Measurements from ENCODE around the gene DDX4. TPM values are rescaled to one million over a fixed set of nuclear protein-coding genes. Genes with fewer than 3 reads are reported as not detected.
A peak's percentile ranks its signal among the peaks of the same experiment; 100 is the strongest.
"Not testable (repeated sequence)": the region's sequence is repeated elsewhere in the genome, so short reads cannot be mapped to it uniquely, and the experiment has no call there.

DDX4 gene
- total and polyA plus RNA-seq, 5 donors from 2014 or later, result not detected

DNA sequence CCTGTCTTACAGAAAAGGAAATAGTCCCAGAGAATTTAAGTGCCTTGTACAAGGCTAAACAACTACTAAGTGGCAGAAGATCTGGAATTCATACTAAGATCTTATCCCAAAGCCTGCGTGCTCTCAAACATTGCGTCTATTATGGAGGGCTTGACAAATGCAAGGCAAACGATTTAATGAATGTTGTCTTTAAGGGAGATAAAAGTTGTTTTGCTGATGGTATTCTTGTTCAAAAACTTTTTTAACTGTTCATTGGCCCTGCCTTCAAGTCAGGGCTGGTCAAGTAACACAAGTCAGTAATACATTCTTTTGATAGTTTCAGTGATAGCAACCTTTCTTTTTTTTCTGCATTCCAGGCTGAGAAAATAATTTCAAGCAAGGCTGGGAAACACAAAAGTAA is 24.0 kb upstream of the DDX4 start:
- ATAC-seq (ENCODE audit: low read depth in 2 of 2), result no peak
- DNase-seq, result no peak
- peaks cover 17% of the 10 kb centered on the region for H3K27me3 Mint-ChIP-seq
- Histone ChIP-seq H3K4me1 (ENCODE audit: control insufficient read depth, insufficient read depth, low read length, poor library complexity, severe bottlenecking) (peaks cover 19% of the 10 kb centered on the region), H3K4me3 (ENCODE audit: low read depth, low read length) (no peak overlapping the region), H3K9me3 (ENCODE audit: control insufficient read depth in 2 of 2, low read length in 2 of 2) (no peaks in the 10 kb centered on the region), H3K27me3 (ENCODE audit: control insufficient read depth, insufficient read depth, low read length) (peaks cover 5% of the 10 kb centered on the region), H3K36me3 (ENCODE audit: control insufficient read depth, insufficient read depth, low read length) (no peaks in the 10 kb centered on the region), H3K27ac (ENCODE audit: insufficient read depth, low read length, poor library complexity, severe bottlenecking) (no peak overlapping the region)
- H3K4me3 Mint-ChIP-seq, result peak overlapping the region in 3 of 4 donors; percentile 65 to 82 (median 68)
- no peak overlapping the region for H3K27ac Mint-ChIP-seq
- H3K4me1 Mint-ChIP-seq, result peaks cover 9 to 29% (median 18%) of the 10 kb centered on the region in 4 donors
- H3K9me3 Mint-ChIP-seq, result peaks cover 0 to 8% (median 2%) of the 10 kb centered on the region in 7 donors
- peaks cover 19% of the 10 kb centered on the region for H3K36me3 Mint-ChIP-seq

DNA sequence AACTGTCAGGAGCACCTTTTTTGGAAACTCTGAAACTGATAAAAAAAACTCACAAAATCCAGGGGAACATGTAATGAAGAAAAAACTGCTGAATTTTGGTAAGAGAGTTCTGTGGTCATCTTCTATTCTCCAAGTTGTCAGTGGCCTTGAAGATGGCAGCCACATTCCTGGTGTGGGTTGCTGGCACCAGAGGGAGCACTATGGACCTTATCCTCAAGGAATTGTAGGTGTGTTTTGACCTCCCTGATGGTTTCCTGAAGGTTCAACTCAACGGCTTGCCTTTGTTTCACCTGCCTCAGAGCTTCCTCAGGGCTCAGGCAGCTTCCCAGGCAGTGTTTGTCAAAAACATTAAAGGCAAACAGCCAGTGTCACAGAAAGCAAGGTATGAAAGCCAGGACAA is 23.5 kb upstream of the DDX4 start:
- Mint-ChIP-seq H3K4me3 (peak overlapping the region in 2 of 4 donors; percentile 37 to 65), H3K27me3 (peaks cover 17% of the 10 kb centered on the region), H3K4me1 (peaks cover 5 to 24% (median 14%) of the 10 kb centered on the region in 4 donors), H3K9me3 (peaks cover 0 to 11% (median 2%) of the 10 kb centered on the region in 7 donors), H3K27ac (no peak overlapping the region), H3K36me3 (peaks cover 14% of the 10 kb centered on the region)
- H3K4me1 ChIP-seq (ENCODE audit: control insufficient read depth, insufficient read depth, low read length, poor library complexity, severe bottlenecking), result peaks cover 18% of the 10 kb centered on the region
- H3K27ac ChIP-seq (ENCODE audit: insufficient read depth, low read length, poor library complexity, severe bottlenecking), result no peak overlapping the region
- DNase-seq (no peak), ATAC-seq (ENCODE audit: low read depth in 2 of 2) (no peak)
- H3K4me3 ChIP-seq (ENCODE audit: low read depth, low read length), result no peak overlapping the region
- no peaks in the 10 kb centered on the region for H3K36me3 ChIP-seq (ENCODE audit: control insufficient read depth, insufficient read depth, low read length)
- H3K27me3 ChIP-seq (ENCODE audit: control insufficient read depth, insufficient read depth, low read length), result peaks cover 5% of the 10 kb centered on the region
- H3K9me3 ChIP-seq (ENCODE audit: control insufficient read depth in 2 of 2, low read length in 2 of 2), result no peaks in the 10 kb centered on the region

DNA sequence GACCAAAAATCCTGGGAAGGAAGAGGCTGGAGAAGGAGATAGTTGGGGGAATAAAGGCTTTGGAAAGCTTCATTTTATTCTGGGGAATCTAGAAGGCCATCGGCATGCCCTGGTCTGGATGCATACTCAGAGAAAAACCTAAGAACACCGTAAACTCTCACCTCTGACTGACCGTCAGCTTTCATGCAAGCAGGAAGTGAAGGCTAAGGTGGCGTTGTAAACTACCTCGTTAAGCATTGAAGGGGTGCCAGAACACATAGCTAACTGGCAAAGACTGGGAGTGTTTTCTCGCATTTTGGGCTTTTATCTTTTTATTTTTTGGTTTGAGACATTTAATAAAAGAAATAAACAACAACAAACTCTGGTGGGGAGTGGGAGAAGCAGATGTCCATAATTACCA is 23.1 kb upstream of the DDX4 start:
- ATAC-seq (ENCODE audit: low read depth in 2 of 2), result no peak
- H3K4me1 Mint-ChIP-seq, result peaks cover 4 to 24% (median 14%) of the 10 kb centered on the region in 4 donors
- H3K4me3 Mint-ChIP-seq, result peak overlapping the region in 3 of 4 donors; percentile 19 to 37 (median 30)

DNA sequence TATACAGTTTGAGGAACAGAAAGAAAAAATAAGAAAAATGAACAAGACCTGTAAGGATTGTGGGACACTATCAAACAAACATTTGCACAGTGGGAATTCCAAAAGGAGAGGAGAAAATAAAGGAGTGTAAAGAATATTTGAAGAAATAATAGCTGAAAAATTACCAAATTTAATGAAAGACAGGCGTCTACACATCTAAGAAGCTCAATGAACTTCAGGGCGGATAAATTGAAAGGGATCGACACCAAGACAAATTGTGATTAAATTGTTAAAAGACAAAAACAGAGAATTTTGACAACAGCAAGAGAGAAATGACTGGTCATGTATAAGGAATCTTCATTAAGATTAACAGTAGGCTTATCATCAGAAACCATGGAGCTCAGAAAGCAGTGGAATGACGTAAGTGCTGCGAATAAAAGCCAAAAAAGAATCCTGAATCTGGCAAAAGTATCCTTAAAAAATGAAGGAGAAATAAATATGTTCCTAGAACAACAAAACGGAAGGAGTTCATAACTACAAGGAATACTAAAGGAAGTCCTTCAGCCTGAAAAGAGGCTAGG is 22.3 kb upstream of the DDX4 start:
- no peak overlapping the region for H3K4me3 ChIP-seq (ENCODE audit: low read depth, low read length)
- no peak for ATAC-seq (ENCODE audit: low read depth in 2 of 2)
- Mint-ChIP-seq H3K27ac (no peak overlapping the region), H3K36me3 (peaks cover 14% of the 10 kb centered on the region), H3K27me3 (peaks cover 24% of the 10 kb centered on the region), H3K4me1 (peaks cover 4 to 21% (median 14%) of the 10 kb centered on the region in 4 donors), H3K9me3 (peaks cover 0 to 11% (median 2%) of the 10 kb centered on the region in 7 donors), H3K4me3 (peak overlapping the region in 2 of 4 donors; percentile 4 to 39)
- no peaks in the 10 kb centered on the region for H3K36me3 ChIP-seq (ENCODE audit: control insufficient read depth, insufficient read depth, low read length)
- no peaks in the 10 kb centered on the region for H3K9me3 ChIP-seq (ENCODE audit: control insufficient read depth in 2 of 2, low read length in 2 of 2)
- H3K27ac ChIP-seq (ENCODE audit: insufficient read depth, low read length, poor library complexity, severe bottlenecking), result no peak overlapping the region
- H3K4me1 ChIP-seq (ENCODE audit: control insufficient read depth, insufficient read depth, low read length, poor library complexity, severe bottlenecking), result peaks cover 15% of the 10 kb centered on the region
- peaks cover 5% of the 10 kb centered on the region for H3K27me3 ChIP-seq (ENCODE audit: control insufficient read depth, insufficient read depth, low read length)
- DNase-seq, result no peak

More for the DNA sequence above, 23.1 kb upstream of the DDX4 start:
- no peak overlapping the region for H3K27ac ChIP-seq (ENCODE audit: insufficient read depth, low read length, poor library complexity, severe bottlenecking)
- H3K36me3 ChIP-seq (ENCODE audit: control insufficient read depth, insufficient read depth, low read length), result no peaks in the 10 kb centered on the region
- Mint-ChIP-seq H3K36me3 (peaks cover 14% of the 10 kb centered on the region), H3K27ac (no peak overlapping the region), H3K9me3 (peaks cover 0 to 11% (median 2%) of the 10 kb centered on the region in 7 donors), H3K27me3 (peaks cover 17% of the 10 kb centered on the region)
- peaks cover 15% of the 10 kb centered on the region for H3K4me1 ChIP-seq (ENCODE audit: control insufficient read depth, insufficient read depth, low read length, poor library complexity, severe bottlenecking)
- peaks cover 5% of the 10 kb centered on the region for H3K27me3 ChIP-seq (ENCODE audit: control insufficient read depth, insufficient read depth, low read length)
- H3K9me3 ChIP-seq (ENCODE audit: control insufficient read depth in 2 of 2, low read length in 2 of 2), result no peaks in the 10 kb centered on the region
- DNase-seq, result no peak
- no peak overlapping the region for H3K4me3 ChIP-seq (ENCODE audit: low read depth, low read length)

DNA sequence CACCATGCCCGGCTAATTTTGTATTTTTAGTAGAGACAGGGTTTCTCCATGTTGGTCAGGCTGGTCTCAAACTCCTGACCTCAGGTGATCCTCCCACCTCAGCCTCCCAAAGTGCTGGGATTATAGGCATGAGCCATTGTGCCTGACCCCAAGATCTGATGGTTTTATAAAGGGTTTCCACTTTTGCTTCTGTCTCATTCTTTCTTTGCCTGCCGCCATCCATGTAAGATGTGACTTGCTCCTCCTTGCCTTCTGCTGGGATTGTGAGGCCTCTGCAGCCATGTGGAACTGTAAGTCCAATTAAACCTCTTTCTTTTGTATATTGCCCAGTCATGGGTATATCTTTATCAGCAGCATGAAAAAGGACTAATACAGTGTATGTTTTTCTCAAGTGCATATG is 18.8 kb upstream of the DDX4 start:
- H3K27ac ChIP-seq (ENCODE audit: insufficient read depth, low read length, poor library complexity, severe bottlenecking); H3K27me3 ChIP-seq (ENCODE audit: control insufficient read depth, insufficient read depth, low read length); H3K36me3 ChIP-seq (ENCODE audit: control insufficient read depth, insufficient read depth, low read length); H3K4me1 Mint-ChIP-seq; H3K9me3 ChIP-seq (ENCODE audit: control insufficient read depth in 2 of 2, low read length in 2 of 2); H3K27ac Mint-ChIP-seq; H3K4me1 ChIP-seq (ENCODE audit: control insufficient read depth, insufficient read depth, low read length, poor library complexity, severe bottlenecking); H3K36me3 Mint-ChIP-seq; H3K4me3 ChIP-seq (ENCODE audit: low read depth, low read length); DNase-seq; H3K4me3 Mint-ChIP-seq; ATAC-seq (ENCODE audit: low read depth in 2 of 2): not testable (repeated sequence)
- Mint-ChIP-seq H3K27me3 (peaks cover 31% of the 10 kb centered on the region), H3K9me3 (peaks cover 0 to 11% (median 3%) of the 10 kb centered on the region in 7 donors)

DNA sequence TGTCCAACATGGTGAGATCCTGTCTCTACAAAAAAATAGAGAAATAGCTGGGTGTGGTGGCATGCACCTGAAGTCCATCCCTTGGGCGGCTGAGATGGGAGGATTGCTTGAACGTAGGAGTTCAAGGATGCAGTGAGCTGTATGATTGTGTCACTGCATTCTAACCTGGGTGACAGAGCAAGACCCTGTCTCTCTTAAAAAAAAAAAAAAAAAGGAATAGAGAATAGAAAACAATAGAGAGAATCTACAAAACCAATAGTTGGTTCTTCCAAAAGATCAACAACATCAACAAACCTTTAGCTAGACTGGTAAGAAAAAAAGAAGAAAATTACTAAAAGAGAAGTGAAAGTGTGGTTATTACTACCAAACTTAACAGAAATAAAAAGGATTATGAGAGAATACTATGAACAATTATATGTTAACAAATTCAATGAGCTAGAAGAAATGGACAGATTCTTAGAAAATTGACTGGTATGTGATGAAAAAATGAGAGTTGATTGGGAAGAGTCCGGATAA is 17.6 kb upstream of the DDX4 start:
- DNase-seq, result no peak
- H3K4me1 Mint-ChIP-seq, result no peaks in the 10 kb centered on the region

DNA sequence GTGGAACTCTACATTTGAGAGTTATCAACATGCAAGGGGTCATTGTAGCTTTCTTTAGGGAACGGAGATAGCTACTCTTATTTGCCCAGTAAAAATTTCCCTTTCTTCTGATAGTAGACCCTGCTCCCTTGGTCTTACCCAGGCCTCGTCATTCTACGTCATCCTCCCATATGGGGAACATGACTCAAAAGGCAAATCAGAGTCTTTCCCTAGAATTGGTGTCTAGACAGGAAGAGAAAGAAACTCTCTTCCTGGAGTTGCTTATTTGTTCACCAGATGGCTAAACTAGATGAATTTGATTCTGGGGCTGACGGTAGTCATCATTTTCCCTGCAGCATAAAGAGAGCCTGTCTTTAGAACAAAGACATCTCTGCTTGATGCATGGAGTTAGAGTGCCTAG is 13.6 kb upstream of the DDX4 start:
- H3K4me3 Mint-ChIP-seq, result peak overlapping the region in 1 of 4 donors; percentile 67

More for the DNA sequence above, 17.6 kb upstream of the DDX4 start:
- H3K4me1 ChIP-seq (ENCODE audit: control insufficient read depth, insufficient read depth, low read length, poor library complexity, severe bottlenecking), result no peaks in the 10 kb centered on the region
- peaks cover 3% of the 10 kb centered on the region for H3K27me3 ChIP-seq (ENCODE audit: control insufficient read depth, insufficient read depth, low read length)
- H3K4me3 Mint-ChIP-seq, result no peak overlapping the region
- peaks cover 27% of the 10 kb centered on the region for H3K27me3 Mint-ChIP-seq
- no peaks in the 10 kb centered on the region for H3K36me3 ChIP-seq (ENCODE audit: control insufficient read depth, insufficient read depth, low read length)
- H3K27ac ChIP-seq (ENCODE audit: insufficient read depth, low read length, poor library complexity, severe bottlenecking), result no peak overlapping the region
- H3K9me3 Mint-ChIP-seq, result peaks cover 0 to 10% (median 3%) of the 10 kb centered on the region in 7 donors
- no peak overlapping the region for H3K4me3 ChIP-seq (ENCODE audit: low read depth, low read length)
- peaks cover 6% of the 10 kb centered on the region for H3K36me3 Mint-ChIP-seq
- H3K27ac Mint-ChIP-seq, result no peak overlapping the region
- ATAC-seq (ENCODE audit: low read depth in 2 of 2), result no peak
- H3K9me3 ChIP-seq (ENCODE audit: control insufficient read depth in 2 of 2, low read length in 2 of 2), result no peaks in the 10 kb centered on the region

DNA sequence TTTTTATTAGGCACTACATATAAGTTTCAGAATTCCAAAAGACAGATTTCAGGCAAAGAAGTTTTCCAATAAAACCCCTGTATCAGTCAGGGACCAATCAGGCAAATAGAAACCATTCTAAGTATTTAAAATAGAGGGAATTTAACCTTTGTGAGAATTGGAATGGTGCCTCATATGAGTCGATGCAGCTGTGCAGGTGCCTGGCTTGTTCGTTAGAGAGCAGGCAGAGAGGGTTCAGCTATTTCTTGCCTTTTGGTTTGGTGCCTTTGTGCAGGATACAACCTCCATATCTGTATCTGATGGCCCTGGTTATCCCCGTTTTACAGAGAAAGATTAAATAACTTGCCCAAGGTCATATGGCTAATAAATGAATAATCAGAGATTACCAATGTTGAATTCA is 6.0 kb upstream of the DDX4 start:
- Mint-ChIP-seq H3K27me3 (peaks cover 42% of the 10 kb centered on the region), H3K4me1 (no peaks in the 10 kb centered on the region), H3K4me3 (no peak overlapping the region), H3K27ac (no peak overlapping the region), H3K9me3 (peaks cover 0 to 1% (median 0%) of the 10 kb centered on the region in 7 donors), H3K36me3 (no peaks in the 10 kb centered on the region)
- Histone ChIP-seq H3K4me1 (ENCODE audit: control insufficient read depth, insufficient read depth, low read length, poor library complexity, severe bottlenecking) (no peaks in the 10 kb centered on the region), H3K36me3 (ENCODE audit: control insufficient read depth, insufficient read depth, low read length) (no peaks in the 10 kb centered on the region), H3K9me3 (ENCODE audit: control insufficient read depth in 2 of 2, low read length in 2 of 2) (no peaks in the 10 kb centered on the region), H3K4me3 (ENCODE audit: low read depth, low read length) (no peak overlapping the region), H3K27ac (ENCODE audit: insufficient read depth, low read length, poor library complexity, severe bottlenecking) (no peak overlapping the region), H3K27me3 (ENCODE audit: control insufficient read depth, insufficient read depth, low read length) (no peaks in the 10 kb centered on the region)
- DNase-seq (no peak), ATAC-seq (ENCODE audit: low read depth in 2 of 2) (no peak)

More for the DNA sequence above, 13.6 kb upstream of the DDX4 start:
- H3K9me3 ChIP-seq (ENCODE audit: control insufficient read depth in 2 of 2, low read length in 2 of 2), result no peaks in the 10 kb centered on the region
- no peak overlapping the region for H3K4me3 ChIP-seq (ENCODE audit: low read depth, low read length)
- H3K36me3 ChIP-seq (ENCODE audit: control insufficient read depth, insufficient read depth, low read length), result no peaks in the 10 kb centered on the region
- DNase-seq, result no peak
- no peaks in the 10 kb centered on the region for H3K36me3 Mint-ChIP-seq
- H3K4me1 ChIP-seq (ENCODE audit: control insufficient read depth, insufficient read depth, low read length, poor library complexity, severe bottlenecking), result no peaks in the 10 kb centered on the region
- peaks cover 17% of the 10 kb centered on the region for H3K27me3 Mint-ChIP-seq
- H3K27me3 ChIP-seq (ENCODE audit: control insufficient read depth, insufficient read depth, low read length), result no peaks in the 10 kb centered on the region
- no peak overlapping the region for H3K27ac ChIP-seq (ENCODE audit: insufficient read depth, low read length, poor library complexity, severe bottlenecking)
- H3K9me3 Mint-ChIP-seq, result peaks cover 0 to 1% (median 0%) of the 10 kb centered on the region in 7 donors
- ATAC-seq (ENCODE audit: low read depth in 2 of 2), result no peak
- H3K4me1 Mint-ChIP-seq, result no peaks in the 10 kb centered on the region
- no peak overlapping the region for H3K27ac Mint-ChIP-seq
